NOMO-1 treated with dmso at 0.1 percent for 144 hours (cell line): ENCODE measurements around the gene SPTBN1.
"Not testable (repeated sequence)": the region's sequence is repeated elsewhere in the genome, so short reads cannot be mapped to it uniquely, and the experiment has no call there.

Experiments used
- DNase-seq: peaks from one replicate; lab custom pipeline; 2025; ENCODE audit not compliant: unreplicated experiment; lab: John Stamatoyannopoulos, UW

SPTBN1 gene

GRCh38 chr2:54524226-54524991 lies 68.3 kb downstream of the SPTBN1 start:
- peak; percentile 58 for DNase-seq

GRCh38 chr2:54525321-54525720 lies 69.2 kb downstream of the SPTBN1 start:
- no peak for DNase-seq

- DNase-seq: no peak
These were observed 70.2 kb downstream of the SPTBN1 start for GRCh38 chr2:54526226-54526879.

GRCh38 chr2:54528311-54528955 lies 72.3 kb downstream of the SPTBN1 start:
- DNase-seq: no peak

DNA sequence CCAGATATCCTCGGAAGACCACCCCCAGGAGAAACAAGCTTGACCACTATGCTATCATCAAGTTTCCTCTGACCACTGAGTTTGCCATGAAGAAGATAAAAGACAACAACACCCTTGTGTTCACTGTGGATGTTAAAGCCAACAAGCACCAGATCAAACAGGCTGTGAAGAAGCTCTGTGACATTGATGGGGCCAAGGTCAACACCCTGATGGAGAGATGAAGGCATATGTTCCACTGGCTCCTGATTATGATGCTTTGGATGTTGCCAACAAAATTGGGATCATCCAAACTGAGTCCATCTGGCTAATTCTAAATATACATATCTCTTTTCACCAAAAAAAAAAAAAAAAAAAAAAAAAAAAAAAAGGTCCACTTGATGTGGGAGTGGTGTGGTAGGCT lies 73.4 kb downstream of the SPTBN1 start:
- DNase-seq: not testable (repeated sequence)

GRCh38 chr2:54529935-54530334 lies 73.8 kb downstream of the SPTBN1 start:
- DNase-seq: no peak

DNA sequence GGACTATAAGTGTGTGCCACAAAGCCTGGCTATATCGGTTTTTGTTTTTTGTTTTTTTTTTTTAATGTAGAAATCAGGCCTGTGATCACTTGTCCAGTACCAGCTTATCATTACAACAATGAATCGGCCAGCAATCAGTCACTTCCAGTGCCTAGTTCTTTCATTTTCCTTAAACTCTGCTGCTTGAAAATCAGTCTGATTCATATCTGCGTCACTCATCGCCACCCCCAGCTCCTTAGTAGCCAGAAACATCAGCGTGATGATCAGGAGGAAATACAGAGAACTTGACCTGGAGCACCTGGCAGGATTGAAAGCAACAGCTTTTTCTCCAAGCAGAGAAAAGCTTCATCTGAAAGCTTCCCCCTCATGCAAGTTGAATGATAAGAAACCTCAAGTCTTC lies 75.4 kb downstream of the SPTBN1 start:
- DNase-seq: no peak

DNA sequence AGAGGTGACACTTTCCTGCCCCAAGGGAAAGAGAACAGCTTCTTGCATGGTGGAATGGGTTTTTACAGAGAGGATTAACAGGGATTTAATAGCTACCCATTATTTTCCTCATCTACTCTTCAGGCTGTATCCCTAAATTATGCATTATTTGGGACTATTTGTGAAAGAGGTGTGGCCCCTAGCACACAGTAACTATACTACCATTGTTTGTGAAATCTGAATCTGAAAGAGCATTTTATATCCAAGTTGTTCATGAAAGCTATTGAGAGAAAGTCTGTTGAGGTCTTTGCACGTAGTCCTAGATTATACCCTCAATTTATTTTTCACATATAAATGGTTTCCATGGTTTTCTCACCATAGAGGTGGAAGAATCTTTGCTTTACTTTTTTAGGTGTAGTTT lies 78.1 kb downstream of the SPTBN1 start:
- no peak for DNase-seq

- no peak for DNase-seq
These were observed 78.5 kb downstream of the SPTBN1 start for GRCh38 chr2:54534625-54535024.

- peak; percentile 71 for DNase-seq
These were observed 79.6 kb downstream of the SPTBN1 start for GRCh38 chr2:54535599-54536195.

- no peak for DNase-seq
These were observed 80.6 kb downstream of the SPTBN1 start for GRCh38 chr2:54536720-54537119.

GRCh38 chr2:54538537-54538936 lies 82.4 kb downstream of the SPTBN1 start:
- no peak for DNase-seq

- no peak for DNase-seq
These were observed 83.6 kb downstream of the SPTBN1 start for GRCh38 chr2:54539683-54540082.

GRCh38 chr2:54540194-54540593 lies 84.1 kb downstream of the SPTBN1 start:
- DNase-seq: no peak

GRCh38 chr2:54541995-54542394 lies 85.9 kb downstream of the SPTBN1 start:
- DNase-seq: no peak

DNA sequence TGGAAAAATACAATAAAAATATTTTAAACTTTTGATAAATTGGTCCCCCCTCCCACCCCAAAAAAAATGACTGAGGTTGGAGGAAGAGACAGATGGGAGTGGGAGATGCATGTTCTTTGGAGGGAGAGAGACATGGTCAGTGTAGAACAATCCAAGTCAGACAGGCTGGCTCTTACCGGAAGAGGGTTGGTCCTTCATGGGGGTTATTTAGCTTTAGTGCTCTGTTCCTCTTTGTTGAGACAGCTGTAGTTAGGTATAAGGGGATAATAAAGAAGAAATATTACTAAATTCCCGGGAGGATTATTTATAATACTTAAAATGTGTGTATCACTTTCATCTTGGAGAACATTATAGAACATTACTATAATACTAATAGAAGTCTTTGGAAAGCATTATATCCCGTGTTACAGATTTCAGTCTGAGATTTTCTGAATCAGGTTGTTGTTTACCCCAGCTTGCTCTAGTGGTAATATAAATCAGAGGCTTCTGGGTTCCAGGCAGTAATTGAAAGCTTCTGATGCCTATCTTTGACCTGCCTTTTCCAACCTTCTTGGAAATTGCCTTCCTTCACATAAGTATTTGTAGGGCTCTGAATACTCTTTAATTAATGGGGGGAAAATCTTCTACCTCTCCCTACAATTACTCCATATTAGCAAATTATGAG lies 87.7 kb downstream of the SPTBN1 start:
- DNase-seq: peak; percentile 17

DNA sequence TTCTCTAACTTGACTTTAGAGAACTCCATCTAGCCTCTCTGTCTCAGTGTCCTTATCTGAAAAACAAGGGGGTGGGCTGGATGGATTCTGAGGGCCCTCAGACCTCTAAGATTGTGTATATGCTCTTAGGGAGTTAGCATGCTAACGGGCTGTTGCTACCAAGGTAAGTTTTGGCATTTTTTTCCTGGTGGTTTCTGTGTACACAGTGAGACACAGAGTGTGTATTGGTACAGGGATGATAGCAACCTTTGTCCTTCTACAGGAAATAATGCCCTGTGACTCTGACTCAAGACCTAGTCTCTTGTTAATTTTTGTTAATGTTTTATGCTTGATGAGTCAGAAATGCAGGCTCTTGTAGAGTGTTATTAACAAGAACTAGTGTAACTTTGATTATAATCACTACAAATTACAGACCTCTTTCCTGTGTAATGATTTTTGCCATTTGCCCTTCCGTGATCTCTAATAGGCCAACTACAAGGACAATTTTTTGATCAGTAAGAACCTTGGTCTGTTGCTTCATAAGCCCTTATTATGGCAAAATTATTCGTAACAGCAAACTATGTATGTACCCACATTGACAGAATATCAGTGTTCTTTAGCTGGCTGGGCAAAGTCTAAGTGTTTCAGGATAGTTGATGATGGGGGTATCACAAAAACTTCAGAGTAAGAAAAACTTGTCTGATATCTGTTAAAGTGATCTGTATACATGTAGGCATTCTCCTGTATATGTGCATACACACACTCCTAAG lies 89.7 kb downstream of the SPTBN1 start:
- DNase-seq: no peak

DNA sequence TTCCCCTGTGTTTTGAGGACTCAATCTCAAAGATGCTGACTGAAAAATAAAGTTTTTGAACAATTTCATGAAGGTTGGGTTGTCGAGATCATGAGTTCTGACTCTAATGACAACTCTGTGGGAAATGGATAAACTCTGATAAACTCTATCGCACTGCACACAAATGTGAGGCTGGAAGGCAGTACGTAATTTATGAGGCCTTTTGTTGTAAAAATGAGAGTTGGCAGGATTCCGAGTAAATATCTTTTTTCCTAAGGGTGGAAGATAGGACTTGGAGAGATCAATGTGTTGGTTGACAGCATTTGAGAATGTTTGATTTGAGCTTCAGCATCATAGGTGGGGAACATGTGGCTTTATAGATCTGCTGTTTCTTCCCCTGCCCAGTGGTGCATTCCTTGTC lies 90.4 kb downstream of the SPTBN1 start:
- no peak for DNase-seq

DNA sequence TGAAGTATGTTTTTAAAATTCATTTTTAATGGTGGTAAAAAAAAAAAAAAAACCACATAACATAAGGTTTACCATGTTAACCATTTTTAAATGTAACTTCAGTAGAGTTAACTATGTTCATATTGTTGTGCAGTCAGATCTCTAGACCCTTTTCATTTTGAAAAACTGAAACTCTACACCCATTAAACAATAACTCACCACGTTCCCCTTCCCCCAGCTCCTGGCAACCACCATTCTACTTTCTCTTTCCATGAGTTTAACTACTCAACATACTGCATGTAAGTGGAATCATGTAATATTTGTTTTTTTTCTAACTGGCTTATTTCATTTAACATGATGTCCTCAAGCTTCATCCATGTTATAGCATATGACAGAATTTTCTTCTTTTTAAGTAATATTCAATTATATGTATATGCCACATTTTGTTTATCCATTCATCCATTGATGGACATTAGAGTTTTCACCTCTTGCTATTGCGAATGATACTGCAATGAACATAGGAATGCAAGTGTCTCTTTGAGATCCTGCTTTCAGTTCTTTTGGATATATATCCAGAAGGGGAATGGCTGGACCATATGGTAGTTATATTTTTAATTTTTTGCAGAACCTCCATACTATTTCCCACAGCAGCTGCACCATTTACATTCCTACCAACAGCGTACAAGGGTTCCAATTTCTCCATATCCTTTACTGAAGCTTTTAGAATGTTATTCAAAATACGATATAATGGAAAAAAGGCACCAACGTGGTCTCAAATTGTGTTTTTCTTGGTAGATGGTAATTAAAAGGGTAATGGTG lies 91.0 kb downstream of the SPTBN1 start:
- DNase-seq: no peak

GRCh38 chr2:54549430-54549829 lies 93.3 kb downstream of the SPTBN1 start:
- DNase-seq: no peak
